Measurements from ENCODE around the gene CERT1. TPM values are rescaled to one million over a fixed set of nuclear protein-coding genes. Genes with fewer than 3 reads are reported as not detected.

The CERT1 gene
- total RNA-seq, 1 experiment from 2014 or later, result 50.2 TPM

- no peak overlapping the region for H3K4me3 Mint-ChIP-seq
Measured at GRCh38 chr5:75387806-75388205, 123.6 kb downstream of the CERT1 start.

More at GRCh38 chr5:75387806-75388205, 123.6 kb downstream of the CERT1 start:
- Mint-ChIP-seq H3K9me3 (no peaks in the 10 kb centered on the region), H3K4me1 (no peaks in the 10 kb centered on the region), H3K36me3 (ENCODE audit: insufficient read depth in 1 of 3, low read depth in 3 of 3) (peaks cover 0 to 21% (median 18%) of the 10 kb centered on the region in 3 experiments; a peak in 5 of 7 replicates), H3K27ac (no peak overlapping the region), H3K27me3 (ENCODE audit: low read depth) (no peaks in the 10 kb centered on the region)
- Histone ChIP-seq H4K91ac (ENCODE audit: insufficient read length, low read depth, low read length) (no peak overlapping the region), H3T11ph (ENCODE audit: low read length) (no peak overlapping the region), H2BK120ac (ENCODE audit: low read depth, low read length, poor library complexity, severe bottlenecking) (no peak overlapping the region), H3K79me1 (ENCODE audit: insufficient read depth, low read depth, low read length, poor library complexity, severe bottlenecking) (no peaks in the 10 kb centered on the region), H3K4ac (ENCODE audit: low read depth, low read length) (no peak overlapping the region), H3K9me3 (ENCODE audit: control insufficient read depth, low read depth, low read length) (no peaks in the 10 kb centered on the region), H4K20me1 (ENCODE audit: control insufficient read depth, insufficient read depth, insufficient read length) (no peaks in the 10 kb centered on the region), H2AK5ac (ENCODE audit: insufficient read length, low read length) (no peak overlapping the region), H2BK12ac (ENCODE audit: insufficient read length, low read depth, low read length) (no peak overlapping the region), H3K9ac (ENCODE audit: extremely low read depth, insufficient read length, low read length) (no peak overlapping the region), H2BK20ac (ENCODE audit: low read depth, low read length, poor library complexity, severe bottlenecking) (no peak overlapping the region), H3K56ac (ENCODE audit: insufficient read length, low read depth, low read length) (no peak overlapping the region), H2AFZ (ENCODE audit: low read length) (no peak overlapping the region), H3K18ac (ENCODE audit: insufficient read length, low read depth, low read length) (no peak overlapping the region), H4K8ac (replicated peaks; ENCODE audit: insufficient read length, low read depth, low read length) (no peak overlapping the region), H3K14ac (ENCODE audit: insufficient read depth, low read length) (no peak overlapping the region), H2BK15ac (ENCODE audit: low read depth, low read length) (no peak overlapping the region), H2BK5ac (ENCODE audit: insufficient read length, low read length) (no peak overlapping the region), H3K27me3 (ENCODE audit: insufficient read depth, low read length) (no peaks in the 10 kb centered on the region), H3K27ac (ENCODE audit: insufficient read length, low read depth, low read length) (no peak overlapping the region), H3K23me2 (ENCODE audit: insufficient read length, low read depth, low read length, poor library complexity, severe bottlenecking) (no peaks in the 10 kb centered on the region), H3K23ac (ENCODE audit: insufficient read length, low read depth, low read length) (no peak overlapping the region), H3K4me1 (ENCODE audit: insufficient read depth, low read length) (no peaks in the 10 kb centered on the region), H4K5ac (ENCODE audit: insufficient read length, low read depth, low read length) (no peak overlapping the region), H3K4me2 (ENCODE audit: insufficient read depth, insufficient read length, low read length) (no peak overlapping the region), H3K79me2 (ENCODE audit: insufficient read depth, low read length) (no peaks in the 10 kb centered on the region)
- no peak for DNase-seq
- TF ChIP-seq CTCF (conservative IDR thresholded peaks at IDR 0.05), result no peak
- WGBS (ENCODE audit: extremely low coverage, insufficient read length, low lambda C conversion rate), result no CpG with 5 or more reads among the region's 6 CpGs

Measured in H9 (cell line).